ENCODE data around the gene MRTO4.
"Not testable (repeated sequence)": the region's sequence is repeated elsewhere in the genome, so short reads cannot be mapped to it uniquely, and the experiment has no call there.

Gene MRTO4

GRCh38 chr1:19269427-19270342 is 18.1 kb downstream of the MRTO4 start:
- peaks cover 0 to 18% of the 10 kb centered on the region in 2 donors for H3K4me1 ChIP-seq (ENCODE audit: control insufficient read depth in 2 of 2, insufficient read depth in 2 of 2, low read length in 2 of 2)
- peaks cover 13 to 16% of the 10 kb centered on the region in 2 donors for H3K36me3 ChIP-seq (ENCODE audit: control insufficient read depth in 2 of 2, insufficient read depth in 2 of 2, low read length in 2 of 2)
- not testable (repeated sequence) for H3K4me3 ChIP-seq (ENCODE audit: low read length in 2 of 2); H3K9ac ChIP-seq (ENCODE audit: low read depth in 1 of 2, low read length in 2 of 2); H3K27me3 ChIP-seq (ENCODE audit: control insufficient read depth in 2 of 2, insufficient read depth in 2 of 2, low read length in 2 of 2); H3K9me3 ChIP-seq (ENCODE audit: control insufficient read depth in 2 of 2, low read length in 2 of 2)
- peak overlapping the region in 1 of 2 donors; percentile 41 for H3K27ac ChIP-seq (ENCODE audit: low read depth in 2 of 2, low read length in 2 of 2)

- H3K36me3 ChIP-seq (ENCODE audit: control insufficient read depth in 2 of 2, insufficient read depth in 2 of 2, low read length in 2 of 2), result peaks cover 13% of the 10 kb centered on the region in 2 donors
- not testable (repeated sequence) for H3K4me3 ChIP-seq (ENCODE audit: low read length in 2 of 2); H3K9ac ChIP-seq (ENCODE audit: low read depth in 1 of 2, low read length in 2 of 2); H3K9me3 ChIP-seq (ENCODE audit: control insufficient read depth in 2 of 2, low read length in 2 of 2); H3K27me3 ChIP-seq (ENCODE audit: control insufficient read depth in 2 of 2, insufficient read depth in 2 of 2, low read length in 2 of 2)
- H3K4me1 ChIP-seq (ENCODE audit: control insufficient read depth in 2 of 2, insufficient read depth in 2 of 2, low read length in 2 of 2), result peaks cover 0 to 18% of the 10 kb centered on the region in 2 donors
- H3K27ac ChIP-seq (ENCODE audit: low read depth in 2 of 2, low read length in 2 of 2), result peak overlapping the region; percentile 41 to 43
These were observed 18.7 kb downstream of the MRTO4 start for GRCh38 chr1:19270343-19270730.

DNA sequence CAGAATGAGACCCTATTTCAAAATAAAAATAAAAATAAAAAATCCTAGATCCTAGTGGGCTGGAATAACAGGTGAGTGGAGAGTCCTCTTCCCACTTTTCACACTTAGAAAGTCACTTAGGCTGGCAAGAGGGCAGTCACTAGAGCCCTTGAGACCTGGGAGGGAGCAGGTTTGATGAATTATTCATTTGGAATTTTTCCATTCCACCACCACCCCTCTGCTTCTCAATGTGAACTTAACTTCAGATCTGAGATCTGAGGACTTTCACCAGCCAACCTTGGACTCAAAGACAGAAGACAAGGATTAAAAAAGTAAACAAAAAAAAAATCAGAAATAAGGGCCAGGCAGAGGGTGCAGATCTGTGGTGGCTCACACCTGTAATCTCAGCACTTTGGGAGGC is 20.5 kb downstream of the MRTO4 start:
- H3K4me3 ChIP-seq (ENCODE audit: low read length in 2 of 2), result no peak overlapping the region
- H3K4me1 ChIP-seq (ENCODE audit: control insufficient read depth in 2 of 2, insufficient read depth in 2 of 2, low read length in 2 of 2), result peaks cover 0 to 18% of the 10 kb centered on the region in 2 donors
- no peak overlapping the region for H3K9ac ChIP-seq (ENCODE audit: low read depth in 1 of 2, low read length in 2 of 2)
- no peaks in the 10 kb centered on the region for H3K27me3 ChIP-seq (ENCODE audit: control insufficient read depth in 2 of 2, insufficient read depth in 2 of 2, low read length in 2 of 2)
- peaks cover 8 to 13% of the 10 kb centered on the region in 2 donors for H3K36me3 ChIP-seq (ENCODE audit: control insufficient read depth in 2 of 2, insufficient read depth in 2 of 2, low read length in 2 of 2)
- H3K27ac ChIP-seq (ENCODE audit: low read depth in 2 of 2, low read length in 2 of 2), result no peak overlapping the region
- H3K9me3 ChIP-seq (ENCODE audit: control insufficient read depth in 2 of 2, low read length in 2 of 2), result no peaks in the 10 kb centered on the region

- Histone ChIP-seq H3K27me3 (ENCODE audit: control insufficient read depth in 2 of 2, insufficient read depth in 2 of 2, low read length in 2 of 2) (no peaks in the 10 kb centered on the region), H3K4me1 (ENCODE audit: control insufficient read depth in 2 of 2, insufficient read depth in 2 of 2, low read length in 2 of 2) (peaks cover 0 to 18% of the 10 kb centered on the region in 2 donors), H3K4me3 (ENCODE audit: low read length in 2 of 2) (no peak overlapping the region), H3K9me3 (ENCODE audit: control insufficient read depth in 2 of 2, low read length in 2 of 2) (no peaks in the 10 kb centered on the region), H3K36me3 (ENCODE audit: control insufficient read depth in 2 of 2, insufficient read depth in 2 of 2, low read length in 2 of 2) (peaks cover 8% of the 10 kb centered on the region in 2 donors), H3K27ac (ENCODE audit: low read depth in 2 of 2, low read length in 2 of 2) (peak overlapping the region; percentile 43 to 45), H3K9ac (ENCODE audit: low read depth in 1 of 2, low read length in 2 of 2) (peak overlapping the region in 1 of 2 donors; percentile 51)
These were observed 21.7 kb downstream of the MRTO4 start for GRCh38 chr1:19273106-19273843.

DNA sequence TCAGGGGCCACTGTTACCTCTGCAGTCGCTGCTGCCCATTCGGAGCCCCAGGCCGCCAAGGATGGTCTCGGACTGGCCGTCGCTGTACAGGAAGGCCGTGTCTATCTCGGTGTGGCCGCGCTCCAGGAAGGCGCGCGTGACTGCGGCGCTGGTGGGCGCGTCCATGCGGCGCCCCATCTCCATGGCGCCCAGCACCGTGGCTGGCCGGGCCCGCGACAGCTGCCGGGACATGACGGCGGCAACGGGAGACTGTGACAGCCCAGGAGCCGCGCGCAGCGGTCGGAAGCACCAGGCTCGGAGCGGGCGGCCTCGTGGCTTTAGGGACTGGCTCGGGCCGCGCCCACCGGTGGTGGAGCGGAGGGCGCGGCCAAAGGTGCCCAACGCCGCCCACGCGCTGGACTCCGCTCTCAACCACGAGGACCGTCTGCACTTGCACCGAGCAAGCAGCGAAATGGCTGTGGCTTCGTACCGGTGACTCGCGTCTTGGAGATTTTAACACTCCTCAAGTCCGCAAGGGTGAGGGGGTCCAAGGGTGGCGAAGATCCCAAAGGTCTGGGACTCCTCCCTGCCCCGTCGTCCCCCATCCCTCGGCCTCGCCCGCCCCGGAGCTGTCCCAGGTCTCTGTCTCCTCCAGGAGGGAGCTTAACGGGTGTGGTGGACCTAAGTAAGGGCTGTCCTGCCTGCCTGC is 22.4 kb downstream of the MRTO4 start:
- Histone ChIP-seq H3K27ac (ENCODE audit: low read depth in 2 of 2, low read length in 2 of 2) (peak overlapping the region; percentile 43 to 45), H3K4me1 (ENCODE audit: control insufficient read depth in 2 of 2, insufficient read depth in 2 of 2, low read length in 2 of 2) (peaks cover 0 to 18% of the 10 kb centered on the region in 2 donors), H3K9ac (ENCODE audit: low read depth in 1 of 2, low read length in 2 of 2) (peak overlapping the region in 1 of 2 donors; percentile 51)
- not testable (repeated sequence) for H3K27me3 ChIP-seq (ENCODE audit: control insufficient read depth in 2 of 2, insufficient read depth in 2 of 2, low read length in 2 of 2); H3K4me3 ChIP-seq (ENCODE audit: low read length in 2 of 2); H3K9me3 ChIP-seq (ENCODE audit: control insufficient read depth in 2 of 2, low read length in 2 of 2); H3K36me3 ChIP-seq (ENCODE audit: control insufficient read depth in 2 of 2, insufficient read depth in 2 of 2, low read length in 2 of 2)

- H3K4me3 ChIP-seq (ENCODE audit: low read length in 2 of 2), result no peak overlapping the region
- peaks cover 0 to 18% of the 10 kb centered on the region in 2 donors for H3K4me1 ChIP-seq (ENCODE audit: control insufficient read depth in 2 of 2, insufficient read depth in 2 of 2, low read length in 2 of 2)
- H3K36me3 ChIP-seq (ENCODE audit: control insufficient read depth in 2 of 2, insufficient read depth in 2 of 2, low read length in 2 of 2), result peaks cover 0 to 1% of the 10 kb centered on the region in 2 donors
- H3K9ac ChIP-seq (ENCODE audit: low read depth in 1 of 2, low read length in 2 of 2), result no peak overlapping the region
- H3K27me3 ChIP-seq (ENCODE audit: control insufficient read depth in 2 of 2, insufficient read depth in 2 of 2, low read length in 2 of 2), result no peaks in the 10 kb centered on the region
- no peak overlapping the region for H3K27ac ChIP-seq (ENCODE audit: low read depth in 2 of 2, low read length in 2 of 2)
- no peaks in the 10 kb centered on the region for H3K9me3 ChIP-seq (ENCODE audit: control insufficient read depth in 2 of 2, low read length in 2 of 2)
These were observed 23.0 kb downstream of the MRTO4 start for GRCh38 chr1:19274636-19275035.

DNA sequence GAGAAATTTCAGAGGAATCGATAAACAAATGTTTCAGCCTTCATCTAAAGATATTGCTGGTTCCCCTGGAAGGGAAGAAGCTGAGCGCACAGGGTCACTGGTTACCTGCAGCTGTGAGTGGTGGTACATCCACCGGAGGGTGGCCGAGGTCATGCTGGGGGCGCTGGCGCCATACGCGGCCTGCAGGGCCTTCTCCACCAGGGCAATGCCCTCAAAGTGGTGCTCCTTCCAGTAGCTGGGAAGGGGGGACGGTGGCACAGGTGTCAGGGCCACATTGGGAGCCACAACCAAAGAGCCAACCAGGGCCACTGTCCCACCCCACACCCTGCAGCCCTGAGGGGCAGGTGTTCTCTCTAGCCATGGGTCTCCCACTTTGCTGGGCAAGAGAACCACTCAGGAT is 32.3 kb downstream of the MRTO4 start:
- H3K9me3 ChIP-seq (ENCODE audit: control insufficient read depth in 2 of 2, low read length in 2 of 2), result no peaks in the 10 kb centered on the region
- H3K27me3 ChIP-seq (ENCODE audit: control insufficient read depth in 2 of 2, insufficient read depth in 2 of 2, low read length in 2 of 2), result no peaks in the 10 kb centered on the region
- peaks cover 14 to 18% of the 10 kb centered on the region in 2 donors for H3K36me3 ChIP-seq (ENCODE audit: control insufficient read depth in 2 of 2, insufficient read depth in 2 of 2, low read length in 2 of 2)
- peaks cover 5 to 18% of the 10 kb centered on the region in 2 donors for H3K4me1 ChIP-seq (ENCODE audit: control insufficient read depth in 2 of 2, insufficient read depth in 2 of 2, low read length in 2 of 2)
- no peak overlapping the region for H3K9ac ChIP-seq (ENCODE audit: low read depth in 1 of 2, low read length in 2 of 2)
- H3K27ac ChIP-seq (ENCODE audit: low read depth in 2 of 2, low read length in 2 of 2), result no peak overlapping the region
- H3K4me3 ChIP-seq (ENCODE audit: low read length in 2 of 2), result no peak overlapping the region

DNA sequence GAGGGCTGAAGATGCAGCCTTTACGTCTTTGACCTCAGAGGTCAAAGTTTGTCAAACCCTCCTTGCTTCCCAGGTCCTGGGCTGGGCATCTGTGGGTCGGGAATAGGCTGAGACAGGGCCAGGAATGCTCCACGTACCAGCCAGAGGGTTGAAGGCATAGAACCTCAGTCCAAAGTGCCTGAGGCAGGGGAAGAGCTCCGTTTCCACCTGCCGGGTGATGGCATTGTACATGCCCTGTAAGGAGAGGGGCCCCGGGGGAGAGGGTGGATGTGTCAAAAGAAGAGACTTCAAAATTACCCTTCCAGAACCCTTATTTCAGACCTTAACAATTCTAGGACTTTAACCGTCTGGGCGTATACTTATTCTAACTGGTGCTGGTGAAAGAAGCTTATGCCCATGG is 33.3 kb downstream of the MRTO4 start:
- Histone ChIP-seq H3K9me3 (ENCODE audit: control insufficient read depth in 2 of 2, low read length in 2 of 2) (no peaks in the 10 kb centered on the region), H3K9ac (ENCODE audit: low read depth in 1 of 2, low read length in 2 of 2) (no peak overlapping the region), H3K36me3 (ENCODE audit: control insufficient read depth in 2 of 2, insufficient read depth in 2 of 2, low read length in 2 of 2) (peaks cover 14 to 17% of the 10 kb centered on the region in 2 donors), H3K27ac (ENCODE audit: low read depth in 2 of 2, low read length in 2 of 2) (no peak overlapping the region), H3K4me1 (ENCODE audit: control insufficient read depth in 2 of 2, insufficient read depth in 2 of 2, low read length in 2 of 2) (peaks cover 8 to 28% of the 10 kb centered on the region in 2 donors), H3K4me3 (ENCODE audit: low read length in 2 of 2) (no peak overlapping the region), H3K27me3 (ENCODE audit: control insufficient read depth in 2 of 2, insufficient read depth in 2 of 2, low read length in 2 of 2) (no peaks in the 10 kb centered on the region)

- H3K9me3 ChIP-seq (ENCODE audit: control insufficient read depth in 2 of 2, low read length in 2 of 2); H3K27me3 ChIP-seq (ENCODE audit: control insufficient read depth in 2 of 2, insufficient read depth in 2 of 2, low read length in 2 of 2); H3K9ac ChIP-seq (ENCODE audit: low read depth in 1 of 2, low read length in 2 of 2); H3K4me3 ChIP-seq (ENCODE audit: low read length in 2 of 2): not testable (repeated sequence)
- H3K36me3 ChIP-seq (ENCODE audit: control insufficient read depth in 2 of 2, insufficient read depth in 2 of 2, low read length in 2 of 2), result peaks cover 14% of the 10 kb centered on the region in 2 donors
- peaks cover 8 to 29% of the 10 kb centered on the region in 2 donors for H3K4me1 ChIP-seq (ENCODE audit: control insufficient read depth in 2 of 2, insufficient read depth in 2 of 2, low read length in 2 of 2)
- H3K27ac ChIP-seq (ENCODE audit: low read depth in 2 of 2, low read length in 2 of 2), result peak overlapping the region in 1 of 2 donors; percentile 68
These were observed 33.8 kb downstream of the MRTO4 start for GRCh38 chr1:19285366-19285765.
